Measurements from ENCODE around the gene HNRNPDL.

DNA sequence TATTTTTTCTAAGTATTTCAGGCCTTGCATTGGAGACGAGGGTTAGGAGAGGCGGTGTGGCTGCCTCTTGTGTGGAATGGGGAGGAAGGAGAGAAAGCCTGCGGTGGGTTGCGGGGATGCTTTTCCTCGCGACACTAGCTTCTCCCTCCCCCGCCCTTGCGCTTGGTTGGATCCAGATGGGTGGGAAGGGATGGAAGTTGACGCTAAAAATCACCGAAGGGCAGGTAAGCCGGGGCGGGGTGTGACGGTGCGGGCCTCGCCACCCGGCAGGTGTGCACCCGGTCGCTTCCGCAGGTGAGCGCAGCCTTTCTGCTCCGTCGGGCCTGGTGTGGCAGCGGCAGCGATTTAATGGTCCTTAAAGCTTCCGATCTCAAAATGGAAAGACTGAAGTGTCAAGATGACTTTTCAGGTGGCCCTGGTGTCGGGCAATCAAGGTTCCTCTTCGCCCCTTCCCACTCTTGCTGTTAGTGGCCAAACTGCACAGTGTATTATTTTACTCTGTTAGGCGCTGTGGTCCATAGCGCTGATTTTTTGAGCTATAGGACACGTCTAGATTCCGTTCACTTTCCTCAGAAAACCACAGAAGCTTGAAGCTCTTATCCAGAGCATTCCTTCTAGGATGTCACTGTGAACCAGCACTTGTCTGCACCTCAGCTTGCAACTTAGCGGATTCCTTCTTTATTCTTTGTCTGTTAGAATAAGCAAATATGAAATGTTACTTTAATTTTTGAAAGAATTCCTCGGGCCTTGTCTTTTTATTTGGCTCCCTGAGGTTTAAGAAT is 893 bp upstream of the HNRNPDL start:
- no peak for TF ChIP-seq BACH2 (CRISPR knock-in tag; IDR thresholded peaks at IDR 0.05; ENCODE audit: borderline replicate concordance)
- no peak for TF ChIP-seq ZC3H10 (CRISPR knock-in tag; IDR thresholded peaks at IDR 0.05)
- TF ChIP-seq, protein P1, sequence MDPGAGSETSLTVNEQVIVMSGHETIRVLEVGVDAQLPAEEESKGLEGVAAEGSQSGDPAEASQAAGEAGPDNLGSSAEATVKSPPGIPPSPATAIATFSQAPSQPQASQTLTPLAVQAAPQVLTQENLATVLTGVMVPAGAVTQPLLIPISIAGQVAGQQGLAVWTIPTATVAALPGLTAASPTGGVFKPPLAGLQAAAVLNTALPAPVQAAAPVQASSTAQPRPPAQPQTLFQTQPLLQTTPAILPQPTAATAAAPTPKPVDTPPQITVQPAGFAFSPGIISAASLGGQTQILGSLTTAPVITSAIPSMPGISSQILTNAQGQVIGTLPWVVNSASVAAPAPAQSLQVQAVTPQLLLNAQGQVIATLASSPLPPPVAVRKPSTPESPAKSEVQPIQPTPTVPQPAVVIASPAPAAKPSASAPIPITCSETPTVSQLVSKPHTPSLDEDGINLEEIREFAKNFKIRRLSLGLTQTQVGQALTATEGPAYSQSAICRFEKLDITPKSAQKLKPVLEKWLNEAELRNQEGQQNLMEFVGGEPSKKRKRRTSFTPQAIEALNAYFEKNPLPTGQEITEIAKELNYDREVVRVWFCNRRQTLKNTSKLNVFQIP (CRISPR knock-in tag; IDR thresholded peaks at IDR 0.05; ENCODE audit: borderline replicate concordance, low read depth): no peak
- no peak for TF ChIP-seq ARNTL (CRISPR knock-in tag; IDR thresholded peaks at IDR 0.05; ENCODE audit: borderline replicate concordance, low read depth)
- no peak for TF ChIP-seq CSDC2 (CRISPR knock-in tag; IDR thresholded peaks at IDR 0.05)
- no peak for TF ChIP-seq ZFP30 (CRISPR knock-in tag; IDR thresholded peaks at IDR 0.05)

All from SK-N-SH treated with all-trans-retinoic acid at 6 μM for 48 hours (cell line).